ENCODE measurements around the gene PLEKHA5.
"Not testable (repeated sequence)": the region's sequence is repeated elsewhere in the genome, so short reads cannot be mapped to it uniquely, and the experiment has no call there.

PLEKHA5 gene

DNA sequence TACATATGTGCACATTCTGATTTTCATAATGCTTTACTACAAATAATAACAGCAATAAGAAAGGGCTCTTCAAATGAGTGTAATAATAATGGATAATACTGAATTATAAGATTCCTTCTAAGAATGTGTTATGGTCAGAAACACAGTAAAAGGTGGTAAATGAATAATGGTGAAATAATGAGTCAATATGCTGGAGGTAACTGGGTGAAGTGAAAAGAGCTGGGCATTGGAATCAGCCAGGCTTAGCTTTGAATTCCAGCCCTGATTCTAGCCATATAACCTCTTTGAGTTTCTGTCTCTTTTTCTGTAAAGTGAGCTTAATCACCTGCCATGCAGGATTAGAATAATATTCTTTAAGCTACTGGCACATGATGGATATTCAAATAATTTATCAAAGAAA is 39.1 kb downstream of the PLEKHA5 start:
- DNase-seq (ENCODE audit: extremely low read depth, insufficient read length), result no peak
- TF ChIP-seq, protein P1, sequence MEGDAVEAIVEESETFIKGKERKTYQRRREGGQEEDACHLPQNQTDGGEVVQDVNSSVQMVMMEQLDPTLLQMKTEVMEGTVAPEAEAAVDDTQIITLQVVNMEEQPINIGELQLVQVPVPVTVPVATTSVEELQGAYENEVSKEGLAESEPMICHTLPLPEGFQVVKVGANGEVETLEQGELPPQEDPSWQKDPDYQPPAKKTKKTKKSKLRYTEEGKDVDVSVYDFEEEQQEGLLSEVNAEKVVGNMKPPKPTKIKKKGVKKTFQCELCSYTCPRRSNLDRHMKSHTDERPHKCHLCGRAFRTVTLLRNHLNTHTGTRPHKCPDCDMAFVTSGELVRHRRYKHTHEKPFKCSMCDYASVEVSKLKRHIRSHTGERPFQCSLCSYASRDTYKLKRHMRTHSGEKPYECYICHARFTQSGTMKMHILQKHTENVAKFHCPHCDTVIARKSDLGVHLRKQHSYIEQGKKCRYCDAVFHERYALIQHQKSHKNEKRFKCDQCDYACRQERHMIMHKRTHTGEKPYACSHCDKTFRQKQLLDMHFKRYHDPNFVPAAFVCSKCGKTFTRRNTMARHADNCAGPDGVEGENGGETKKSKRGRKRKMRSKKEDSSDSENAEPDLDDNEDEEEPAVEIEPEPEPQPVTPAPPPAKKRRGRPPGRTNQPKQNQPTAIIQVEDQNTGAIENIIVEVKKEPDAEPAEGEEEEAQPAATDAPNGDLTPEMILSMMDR (IDR thresholded peaks at IDR 0.05; ENCODE audit: insufficient read depth, low read length, poor library complexity, severe bottlenecking), result no peak
- H3K36me3 ChIP-seq (ENCODE audit: control insufficient read depth, insufficient read depth, low read length), result no peaks in the 10 kb centered on the region
- H3K4me3 ChIP-seq (replicated peaks; ENCODE audit: low read depth, low read length), result no peak overlapping the region
- no peaks in the 10 kb centered on the region for H3K27me3 ChIP-seq (replicated peaks; ENCODE audit: control insufficient read depth, insufficient read depth, low read length)

DNA sequence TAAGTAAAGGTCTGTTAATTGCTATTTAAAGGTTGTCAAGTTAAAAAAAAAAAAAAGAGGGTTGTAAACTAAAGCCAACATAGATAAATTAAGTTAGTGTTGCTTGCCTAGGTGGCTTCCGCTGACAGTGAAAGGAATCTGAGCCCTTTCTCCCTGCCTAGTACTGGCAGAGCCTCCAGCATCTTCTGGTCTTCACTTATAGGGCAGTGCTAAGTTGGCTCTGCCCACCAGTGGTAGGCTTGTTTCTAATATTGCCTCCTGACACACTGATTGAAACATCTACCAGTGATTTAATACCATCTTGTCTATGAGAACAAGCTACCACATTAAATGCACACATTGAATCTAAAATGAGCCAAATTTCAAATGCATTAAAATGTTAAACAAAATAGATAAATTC is 39.7 kb downstream of the PLEKHA5 start:
- TF ChIP-seq, protein P1 (IDR thresholded peaks at IDR 0.05; ENCODE audit: insufficient read depth, low read length, poor library complexity, severe bottlenecking), result no peak
- no peaks in the 10 kb centered on the region for H3K27me3 ChIP-seq (replicated peaks; ENCODE audit: control insufficient read depth, insufficient read depth, low read length)
- DNase-seq (ENCODE audit: extremely low read depth, insufficient read length), result no peak
- no peak overlapping the region for H3K4me3 ChIP-seq (replicated peaks; ENCODE audit: low read depth, low read length)
- no peaks in the 10 kb centered on the region for H3K36me3 ChIP-seq (ENCODE audit: control insufficient read depth, insufficient read depth, low read length)

DNA sequence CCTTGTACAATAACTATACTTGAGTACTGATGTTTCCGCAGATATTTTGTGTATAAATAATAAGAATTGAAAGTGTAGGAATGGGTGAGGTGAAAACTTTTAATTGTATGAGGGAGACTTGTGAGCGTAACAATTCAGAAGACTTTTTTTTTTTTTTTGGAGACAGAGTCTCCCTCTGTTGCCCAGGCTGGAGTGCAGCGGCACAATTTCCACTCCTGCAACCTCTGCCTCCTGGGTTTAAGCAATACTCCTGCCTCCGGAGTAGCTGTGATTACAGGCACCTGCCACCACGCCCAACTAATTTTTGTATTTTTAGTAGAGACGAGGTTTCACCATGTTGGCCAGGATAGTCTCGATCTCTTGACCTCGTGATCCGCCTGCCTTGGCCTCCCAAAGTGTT is 40.8 kb downstream of the PLEKHA5 start:
- H3K36me3 ChIP-seq (ENCODE audit: control insufficient read depth, insufficient read depth, low read length); H3K27me3 ChIP-seq (replicated peaks; ENCODE audit: control insufficient read depth, insufficient read depth, low read length); DNase-seq (ENCODE audit: extremely low read depth, insufficient read length); H3K4me3 ChIP-seq (replicated peaks; ENCODE audit: low read depth, low read length): not testable (repeated sequence)

DNA sequence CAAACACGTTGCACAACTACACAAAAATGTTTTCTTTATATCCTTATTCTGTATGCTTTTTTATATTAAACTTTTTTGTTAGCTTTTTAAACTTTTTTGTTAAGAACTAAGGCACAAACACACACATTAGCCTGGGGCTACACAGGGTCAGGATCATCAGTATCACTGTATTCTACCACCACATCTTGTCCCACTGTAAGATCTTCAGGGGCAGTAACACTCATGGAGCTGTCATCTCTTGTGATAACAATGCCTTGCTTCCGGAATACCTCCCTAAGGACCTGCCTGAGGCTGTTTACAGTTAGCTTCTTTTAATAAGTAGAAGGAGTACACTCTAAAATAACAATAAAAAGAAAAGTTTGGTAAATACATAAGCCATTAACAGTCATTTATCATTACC is 42.2 kb downstream of the PLEKHA5 start:
- no peak for DNase-seq (ENCODE audit: extremely low read depth, insufficient read length)
- Histone ChIP-seq H3K27me3 (replicated peaks; ENCODE audit: control insufficient read depth, insufficient read depth, low read length) (no peaks in the 10 kb centered on the region), H3K4me3 (replicated peaks; ENCODE audit: low read depth, low read length) (no peak overlapping the region), H3K36me3 (ENCODE audit: control insufficient read depth, insufficient read depth, low read length) (no peaks in the 10 kb centered on the region)
- TF ChIP-seq, protein P1 (IDR thresholded peaks at IDR 0.05; ENCODE audit: insufficient read depth, low read length, poor library complexity, severe bottlenecking), result no peak

DNA sequence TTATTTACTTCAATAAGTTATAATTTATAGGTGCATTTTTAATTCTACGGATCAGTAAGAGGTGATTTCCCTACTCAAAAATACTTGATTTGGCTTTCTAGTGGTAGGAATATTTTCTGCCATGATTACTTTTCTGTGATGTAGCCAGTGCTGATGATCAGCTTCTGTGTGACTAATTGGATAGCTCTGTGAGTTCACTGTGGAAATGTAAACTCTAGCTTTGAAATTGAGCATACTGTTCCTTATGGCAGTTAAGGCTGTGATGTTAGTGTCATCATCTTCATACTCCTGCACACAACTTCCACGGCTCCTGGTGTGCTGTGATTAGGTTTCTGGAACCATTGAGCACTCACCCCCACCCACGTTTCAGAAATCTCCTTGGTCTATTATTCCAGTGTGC is 48.2 kb downstream of the PLEKHA5 start:
- H3K4me3 ChIP-seq (replicated peaks; ENCODE audit: low read depth, low read length), result no peak overlapping the region
- DNase-seq (ENCODE audit: extremely low read depth, insufficient read length), result no peak

DNA sequence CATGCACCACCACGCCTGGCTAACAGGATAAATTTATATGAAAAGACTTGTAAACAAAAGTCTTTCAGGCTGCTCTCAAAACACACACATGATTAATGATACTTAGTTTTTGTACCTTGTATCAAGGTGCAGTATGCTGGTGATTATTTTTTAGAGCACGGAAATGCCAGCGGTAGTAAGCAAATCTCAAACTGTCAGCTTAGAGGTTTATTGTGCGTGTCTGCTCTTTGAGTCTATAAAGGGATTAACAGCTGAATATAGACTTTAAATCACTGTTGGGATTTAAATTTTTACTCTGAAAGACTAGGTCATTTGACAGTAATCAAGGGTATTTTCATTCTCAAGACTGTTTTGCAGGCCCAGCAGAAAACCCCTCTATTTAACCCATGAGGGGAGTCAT is 50.5 kb downstream of the PLEKHA5 start:
- no peaks in the 10 kb centered on the region for H3K27me3 ChIP-seq (replicated peaks; ENCODE audit: control insufficient read depth, insufficient read depth, low read length)
- H3K36me3 ChIP-seq (ENCODE audit: control insufficient read depth, insufficient read depth, low read length), result no peaks in the 10 kb centered on the region
- DNase-seq (ENCODE audit: extremely low read depth, insufficient read length), result no peak
- no peak overlapping the region for H3K4me3 ChIP-seq (replicated peaks; ENCODE audit: low read depth, low read length)
- TF ChIP-seq, protein P1 (IDR thresholded peaks at IDR 0.05; ENCODE audit: insufficient read depth, low read length, poor library complexity, severe bottlenecking), result no peak

More for the DNA sequence above, 48.2 kb downstream of the PLEKHA5 start:
- Histone ChIP-seq H3K36me3 (ENCODE audit: control insufficient read depth, insufficient read depth, low read length) (no peaks in the 10 kb centered on the region), H3K27me3 (replicated peaks; ENCODE audit: control insufficient read depth, insufficient read depth, low read length) (no peaks in the 10 kb centered on the region)
- TF ChIP-seq, protein P1 (IDR thresholded peaks at IDR 0.05; ENCODE audit: insufficient read depth, low read length, poor library complexity, severe bottlenecking), result no peak

Measured in GM06990 (cell line).